ENCODE results near the gene AKR1B15.
"Not testable (repeated sequence)": the region's sequence is repeated elsewhere in the genome, so short reads cannot be mapped to it uniquely, and the experiment has no call there.

Gene AKR1B15

DNA sequence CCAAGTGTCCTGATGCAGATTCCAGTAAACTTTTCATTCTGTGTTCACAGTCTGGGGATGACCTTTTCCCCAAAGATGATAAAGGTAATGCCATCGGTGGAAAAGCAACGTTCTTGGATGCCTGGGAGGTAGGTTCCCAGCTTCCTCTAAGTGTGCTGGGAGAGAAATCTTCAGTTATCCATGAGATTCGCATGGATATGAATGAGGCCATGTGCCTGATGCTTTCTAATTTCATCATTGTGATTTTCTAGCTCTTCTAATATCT, 16.0 kb upstream of the AKR1B15 start:
- DNase-seq (ENCODE audit: low read depth): no peak

DNA sequence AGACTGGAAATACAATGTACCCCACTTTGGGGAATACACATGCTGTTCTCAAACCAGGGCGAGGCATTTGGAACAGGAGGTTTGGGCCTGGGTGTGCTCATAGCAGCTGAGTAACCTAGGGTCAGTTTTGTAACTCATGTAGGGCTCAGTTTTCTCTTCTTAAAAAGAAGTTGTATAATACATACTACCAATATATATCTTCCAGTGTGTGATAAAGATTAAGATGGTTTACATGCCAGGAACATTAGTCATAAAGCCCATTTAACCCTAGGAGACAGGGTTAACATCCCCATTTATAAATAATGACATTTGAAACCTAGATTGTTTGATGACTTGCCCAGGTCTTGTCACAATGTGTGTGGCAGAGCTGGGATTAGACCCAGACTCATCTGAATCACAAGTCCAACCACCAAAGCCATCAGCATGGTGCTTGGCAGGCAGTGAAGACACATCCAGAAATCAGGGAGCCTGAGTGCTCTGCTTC, 15.6 kb upstream of the AKR1B15 start:
- no peak for DNase-seq (ENCODE audit: low read depth)

DNA sequence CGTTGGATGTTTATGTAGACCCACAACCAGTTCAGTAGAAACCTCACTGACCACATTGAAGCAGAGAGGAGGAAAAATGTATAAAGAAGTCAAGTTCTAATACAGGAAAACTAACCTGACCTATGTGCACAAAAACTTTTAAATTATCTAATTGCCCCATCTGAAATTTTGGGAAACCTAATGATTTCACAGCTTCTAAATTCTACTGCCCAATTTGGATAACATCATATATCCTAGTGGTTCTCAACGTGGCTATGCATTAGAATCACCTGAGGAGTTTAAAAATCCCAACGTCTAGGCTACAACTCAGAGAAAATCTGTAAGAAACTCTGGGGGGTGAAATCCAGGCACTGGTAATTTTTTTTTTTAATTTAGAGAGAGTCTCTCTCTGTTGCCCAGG, 14.3 kb upstream of the AKR1B15 start:
- DNase-seq (ENCODE audit: low read depth): no peak

DNA sequence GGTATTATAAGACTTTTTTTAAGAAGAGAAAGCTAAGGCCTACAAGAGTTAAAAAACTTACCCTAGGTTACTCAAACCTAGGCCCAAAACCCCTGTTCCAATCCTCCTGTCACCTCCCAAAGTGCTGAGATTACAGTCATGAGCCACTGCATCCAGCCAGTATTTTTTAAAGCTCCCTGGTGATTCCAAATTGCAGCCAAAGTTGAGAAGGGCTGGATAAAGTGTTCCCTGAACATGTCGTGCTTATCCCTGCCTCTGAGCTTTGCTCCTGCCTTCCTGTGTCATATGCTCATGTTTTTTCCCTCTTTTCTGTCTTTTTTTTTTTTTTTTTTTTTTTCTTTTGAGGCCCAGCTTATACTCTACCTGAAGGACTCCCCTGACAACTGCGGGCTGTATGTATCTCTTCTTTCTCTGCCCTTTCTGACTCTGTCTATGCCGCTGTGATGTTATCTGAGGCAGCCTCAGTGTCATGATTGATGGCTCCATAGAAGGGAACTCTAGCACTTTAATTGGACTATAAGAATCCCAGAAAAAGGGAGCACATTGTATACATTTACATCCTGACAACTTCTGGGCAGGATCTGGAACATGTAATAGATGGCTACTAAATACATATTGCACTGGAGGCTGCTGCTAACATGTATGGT, 13.5 kb upstream of the AKR1B15 start:
- no peak for DNase-seq (ENCODE audit: low read depth)

GRCh38 chr7:134535919-134536299, 13.0 kb upstream of the AKR1B15 start:
- DNase-seq (ENCODE audit: low read depth): no peak

- not testable (repeated sequence) for DNase-seq (ENCODE audit: low read depth)
Observed at GRCh38 chr7:134536558-134536957, 12.4 kb upstream of the AKR1B15 start.

DNA sequence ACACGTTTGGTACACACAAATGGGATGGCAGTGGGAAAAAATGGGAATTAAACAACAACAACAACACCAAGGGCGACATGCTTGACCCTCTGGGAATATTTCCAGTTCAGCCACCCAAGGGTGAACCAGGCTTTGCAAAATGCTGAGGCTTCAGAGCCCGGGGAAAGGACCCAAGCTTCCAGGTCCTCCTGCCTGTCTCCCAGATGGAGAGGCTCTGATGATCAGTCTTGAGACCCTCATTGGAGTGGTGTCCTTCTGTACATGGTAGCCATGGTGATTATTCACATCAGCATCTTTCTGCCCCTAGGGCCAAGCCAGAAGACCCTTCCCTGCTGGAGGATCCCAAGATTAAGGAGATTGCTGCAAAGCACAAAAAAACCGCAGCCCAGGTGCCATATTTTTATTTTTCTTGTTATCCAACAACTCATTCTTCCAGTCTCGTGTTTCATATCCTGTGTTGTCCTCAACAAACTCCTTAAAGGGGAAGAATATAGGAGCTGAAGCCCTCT, 11.6 kb upstream of the AKR1B15 start:
- not testable (repeated sequence) for DNase-seq (ENCODE audit: low read depth)

DNA sequence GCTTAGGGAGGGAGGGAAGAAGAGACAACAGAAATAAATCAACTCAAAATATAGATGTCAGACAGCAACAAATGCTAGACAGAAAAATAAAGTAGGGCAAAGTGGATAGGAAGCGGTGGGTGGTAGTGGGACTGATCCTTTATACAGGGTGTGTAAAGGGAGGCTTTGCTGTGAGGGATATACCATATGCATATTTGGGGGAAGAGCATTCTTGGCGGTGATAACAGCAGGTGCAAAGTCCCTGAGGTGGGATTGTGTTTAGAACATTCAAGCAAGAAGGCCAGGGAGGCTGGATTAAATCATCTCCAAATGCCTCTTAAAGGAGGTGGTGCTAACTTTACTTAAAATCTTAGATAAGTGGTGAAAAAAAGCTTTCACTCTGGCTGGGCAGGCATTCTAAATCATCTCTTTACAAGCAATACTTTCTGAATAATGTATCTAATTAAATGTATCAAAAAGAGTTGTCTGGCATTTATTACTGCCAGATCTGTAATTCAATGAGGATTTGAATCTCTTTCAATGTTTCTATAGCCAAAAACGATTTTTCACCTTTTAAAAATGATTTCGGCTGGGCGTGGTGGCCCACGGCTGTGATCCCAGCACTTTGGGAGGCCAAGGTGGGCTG, 9.4 kb upstream of the AKR1B15 start:
- DNase-seq (ENCODE audit: low read depth): no peak

- DNase-seq (ENCODE audit: low read depth): not testable (repeated sequence)
Observed at GRCh38 chr7:134541501-134542194, 7.3 kb upstream of the AKR1B15 start.

DNA sequence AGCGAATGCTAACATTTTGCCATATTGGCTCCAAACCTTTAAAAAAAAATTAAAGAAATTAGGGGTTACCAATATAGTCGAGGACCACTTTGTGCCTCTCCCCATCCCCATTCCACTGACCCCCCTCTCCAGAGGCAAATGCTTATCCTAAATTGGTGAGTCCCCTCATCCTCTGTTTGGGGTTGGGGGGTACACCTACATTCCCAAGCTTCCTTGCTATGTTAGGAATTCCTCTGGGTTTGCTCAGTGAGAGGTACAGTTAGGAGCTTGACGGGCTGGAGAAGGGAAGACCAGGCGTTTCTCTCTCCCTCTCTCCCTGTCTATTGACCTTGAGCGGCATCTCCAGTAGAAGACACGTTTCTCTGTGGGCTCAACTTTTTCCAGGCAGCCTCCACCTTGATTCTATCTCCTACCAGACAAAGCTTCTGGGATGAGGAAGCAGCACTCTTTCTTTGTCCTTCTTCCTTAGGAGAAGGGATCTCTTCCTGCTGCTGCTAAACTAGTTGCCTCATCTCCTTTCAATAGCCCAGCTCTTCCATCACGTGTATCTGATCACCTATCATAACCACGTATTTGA, 6.6 kb upstream of the AKR1B15 start:
- DNase-seq (ENCODE audit: low read depth): no peak

DNA sequence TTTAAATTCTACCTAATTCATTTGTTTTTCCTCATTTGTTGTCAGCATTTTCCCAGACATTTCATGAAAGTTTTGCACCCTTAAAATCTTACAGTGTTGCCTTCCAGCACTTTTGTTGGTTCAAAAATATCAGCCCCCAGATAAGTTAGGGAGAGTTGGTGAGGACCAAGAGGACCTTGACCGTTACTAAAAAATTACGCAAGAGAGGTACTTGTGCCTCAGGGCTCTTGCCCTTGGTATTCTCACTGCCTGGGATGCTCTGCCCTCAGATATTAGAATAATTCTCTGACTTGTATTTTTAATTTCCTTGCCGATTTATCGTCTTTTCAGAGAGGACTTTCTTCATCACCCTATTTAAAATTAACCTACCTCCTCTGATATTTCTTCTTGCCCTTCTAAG, 3.5 kb upstream of the AKR1B15 start:
- no peak for DNase-seq (ENCODE audit: low read depth)

- no peak for DNase-seq (ENCODE audit: low read depth)
Observed at GRCh38 chr7:134545918-134546317, 3.0 kb upstream of the AKR1B15 start.

DNA sequence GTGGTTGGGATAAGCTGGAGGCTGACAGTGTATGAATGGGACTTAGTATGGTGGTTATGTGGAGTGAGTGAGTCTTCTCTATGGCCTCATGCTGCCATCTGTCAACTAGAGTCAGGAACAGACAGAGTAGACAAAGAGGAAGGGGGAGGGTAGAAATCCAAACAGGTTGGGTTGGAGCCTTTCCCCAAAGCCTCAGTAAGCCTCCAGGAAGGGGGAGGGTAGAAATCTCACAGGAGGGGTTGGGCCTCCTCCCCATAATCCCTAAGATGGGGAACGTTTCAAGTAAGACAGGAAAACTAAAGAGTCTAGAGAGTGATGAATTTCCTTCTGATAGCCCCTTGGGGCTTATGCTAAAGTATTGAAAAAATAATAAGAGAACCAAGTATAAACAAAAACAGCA, 2.0 kb upstream of the AKR1B15 start:
- no peak for DNase-seq (ENCODE audit: low read depth)

- DNase-seq (ENCODE audit: low read depth): peak; percentile 55
Observed at GRCh38 chr7:134547397-134548054, 1.4 kb upstream of the AKR1B15 start.

DNA sequence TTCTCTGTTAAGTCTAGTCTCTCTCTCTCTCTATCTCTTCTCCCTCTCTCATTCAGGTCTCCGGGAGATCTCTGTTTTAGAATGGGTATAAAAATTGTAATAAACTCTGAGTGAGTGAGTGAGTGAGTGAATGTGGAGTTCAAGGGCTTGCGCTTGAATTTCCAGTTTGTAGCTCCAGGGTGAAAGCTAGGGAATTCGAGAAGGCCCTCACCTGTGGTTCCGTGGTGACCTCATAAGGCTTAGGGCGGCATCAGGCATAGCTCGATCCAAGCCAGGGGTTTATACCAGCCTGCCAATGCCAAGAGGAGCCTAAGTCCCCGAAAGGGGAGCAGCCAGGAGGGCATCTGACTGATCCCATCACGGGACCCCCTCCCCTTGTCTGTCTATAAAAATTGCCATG, 456 bp downstream of the AKR1B15 start:
- DNase-seq (ENCODE audit: low read depth): no peak

- DNase-seq (ENCODE audit: low read depth): no peak
Observed at GRCh38 chr7:134552105-134552504, 3.2 kb downstream of the AKR1B15 start.

GRCh38 chr7:134553976-134554375, 5.1 kb downstream of the AKR1B15 start:
- no peak for DNase-seq (ENCODE audit: low read depth)

GRCh38 chr7:134554417-134554966, 5.6 kb downstream of the AKR1B15 start:
- DNase-seq (ENCODE audit: low read depth): no peak

DNA sequence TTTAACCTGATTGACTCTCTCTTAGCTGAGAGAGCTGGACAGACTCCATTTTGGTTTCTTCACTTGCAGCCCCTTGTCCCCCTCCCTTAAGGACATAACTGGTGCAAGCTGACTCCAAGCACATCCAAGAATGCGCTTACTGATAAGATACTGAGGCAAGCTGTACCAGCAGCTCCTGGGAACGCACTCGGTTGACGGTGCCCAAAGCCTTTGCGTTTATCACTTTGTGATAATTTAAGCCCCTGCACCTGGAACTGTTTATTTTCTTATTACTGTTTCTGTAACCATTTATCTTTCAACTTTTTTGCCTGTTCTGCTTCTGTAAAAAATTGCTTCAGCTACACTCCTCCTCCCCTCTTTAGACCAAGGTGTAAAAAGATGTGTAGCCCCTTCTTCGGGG, 8.5 kb downstream of the AKR1B15 start:
- DNase-seq (ENCODE audit: low read depth): no peak

GRCh38 chr7:134558370-134558769, 9.5 kb downstream of the AKR1B15 start:
- DNase-seq (ENCODE audit: low read depth): no peak

- DNase-seq (ENCODE audit: low read depth): not testable (repeated sequence)
Observed at GRCh38 chr7:134561616-134562015, 12.7 kb downstream of the AKR1B15 start.

GRCh38 chr7:134562136-134562535, 13.2 kb downstream of the AKR1B15 start:
- no peak for DNase-seq (ENCODE audit: low read depth)
